COLO668 (cell line): ENCODE data around the gene C16orf46.

ENCODE experiments used
- DNase-seq: peaks from one replicate; lab custom pipeline; 2025; ENCODE audit not compliant: unreplicated experiment; lab: John Stamatoyannopoulos, UW

C16orf46 gene

DNA sequence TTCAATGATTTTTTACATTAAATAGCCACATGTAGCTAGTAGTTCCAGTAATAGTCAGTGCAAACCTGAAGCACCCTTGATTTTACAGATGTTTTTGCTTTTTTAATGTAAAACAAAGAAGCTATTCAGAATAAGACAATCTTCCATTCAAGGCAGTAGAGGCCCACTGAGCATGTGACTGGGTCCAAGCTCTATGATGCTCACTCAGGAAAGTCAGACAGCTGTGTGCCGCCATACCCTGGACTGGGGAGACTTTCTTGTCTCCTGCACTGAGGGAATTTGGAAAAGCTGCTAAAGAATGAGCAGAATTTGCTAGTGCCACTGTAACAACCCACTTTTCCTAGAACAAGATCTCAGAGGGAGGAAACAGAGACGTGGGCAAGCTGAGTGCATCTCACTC, 58.5 kb downstream of the C16orf46 start:
- no peak for DNase-seq

DNA sequence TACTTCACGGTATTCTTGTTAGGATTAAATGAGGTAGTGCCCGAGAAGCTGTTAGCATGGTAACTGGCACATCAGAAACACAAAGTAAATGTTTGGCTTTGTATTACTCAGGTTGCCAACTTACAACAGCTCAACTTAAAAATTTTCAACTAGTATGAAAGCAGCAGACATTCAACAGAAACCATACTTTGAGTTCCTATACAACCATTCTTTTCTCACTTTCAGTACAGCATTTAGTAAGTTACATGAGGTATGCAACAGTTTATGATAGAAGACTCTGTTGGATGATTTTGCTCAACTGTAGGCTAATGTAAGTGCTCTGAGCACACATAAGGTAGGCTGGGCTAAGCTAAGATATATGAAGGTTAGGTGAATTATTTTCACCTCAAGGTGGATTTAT, 62.4 kb downstream of the C16orf46 start:
- no peak for DNase-seq

DNA sequence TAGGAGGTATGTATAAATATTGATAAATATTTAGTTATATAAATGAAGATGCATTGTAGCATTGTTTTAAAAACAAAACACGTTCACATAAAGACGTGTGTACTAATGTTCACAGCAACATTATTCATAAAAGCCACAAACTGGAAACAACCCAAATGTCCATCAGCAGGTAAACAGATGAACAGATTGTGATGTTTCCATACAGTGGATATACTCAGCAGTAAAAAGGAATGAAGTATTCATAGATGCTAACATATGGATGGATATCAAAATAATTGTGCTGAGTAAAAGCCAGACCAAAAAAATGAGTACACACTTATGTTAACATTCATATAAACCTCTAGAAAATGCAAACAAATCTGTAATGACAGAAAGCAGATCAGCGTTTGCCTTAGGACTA, 64.1 kb downstream of the C16orf46 start:
- DNase-seq = no peak
